Neural cell (in vitro differentiated cells): ENCODE measurements around the gene RUFY2. TPM values are rescaled to one million over a fixed set of nuclear protein-coding genes. Genes with fewer than 3 reads are reported as not detected.

Source experiments
- H2AFZ ChIP-seq: fragments of 200-600, 300-800 bp; sonication (generic), shearing (Covaris generic); 2 replicates; pipeline ENCODE4 v1.6.0; 2014; ENCODE audit warnings: low read depth, mild to moderate bottlenecking, antibody characterized with exemption, low read length, moderate library complexity
- H3F3A ChIP-seq: fragments of 200-600 bp; shearing (Covaris generic); 2 replicates; pipeline ENCODE4 v1.6.1; 2016; ENCODE audit warnings: mild to moderate bottlenecking, moderate library complexity, mixed read lengths, antibody characterized with exemption, low read length; ENCODE audit not compliant: insufficient read depth, poor library complexity, severe bottlenecking
- H3K27ac ChIP-seq: fragments of 200-600, 300-800 bp; sonication (generic), shearing (Covaris generic); 2 replicates; pipeline ENCODE4 v1.5.1; 2014; ENCODE audit warnings: mild to moderate bottlenecking, low read length, moderate library complexity
- H3K27me3 ChIP-seq: fragments of 300-800, 200-600 bp; sonication (generic), shearing (Covaris generic); 2 replicates; pipeline ENCODE4 v1.6.0; 2014; ENCODE audit warnings: mild to moderate bottlenecking, low read depth, low read length, moderate library complexity; ENCODE audit not compliant: insufficient read depth
- H3K36me3 ChIP-seq: fragments of 300-800, 200-600 bp; sonication (generic), shearing (Covaris generic); 2 replicates; pipeline ENCODE4 v1.5.1; 2014; ENCODE audit warnings: mild to moderate bottlenecking, antibody characterized with exemption, low read length, moderate library complexity; ENCODE audit not compliant: insufficient read depth
- H3K4me2 ChIP-seq: fragments of 300-800, 200-600 bp; sonication (generic), shearing (Covaris generic); 2 replicates; pipeline ENCODE4 v1.6.0; 2014; ENCODE audit warnings: mild to moderate bottlenecking, low read length
- H3K4me3 ChIP-seq: fragments of 300-800, 200-600 bp; sonication (generic), shearing (Covaris generic); 2 replicates; pipeline ENCODE4 v1.5.1; 2014; ENCODE audit warnings: mild to moderate bottlenecking, low read length, moderate library complexity
- H3K79me2 ChIP-seq: fragments of 200-600 bp; shearing (Covaris generic); replicated peaks from 2 replicates; pipeline ENCODE4 v1.6.0; 2014; ENCODE audit warnings: mild to moderate bottlenecking, low read length, moderate library complexity; ENCODE audit not compliant: insufficient read depth
- H3K9ac ChIP-seq: fragments of 300-800, 200-600 bp; sonication (generic), shearing (Covaris generic); 2 replicates; pipeline ENCODE4 v1.6.1; 2016; ENCODE audit warnings: mild to moderate bottlenecking, low read length, mixed read lengths
- H3K9me2 ChIP-seq: fragments of 200-600 bp; shearing (Covaris generic); 2 replicates; pipeline ENCODE4 v1.6.1; 2016; ENCODE audit warnings: mild to moderate bottlenecking, low read length, mixed read lengths; ENCODE audit not compliant: insufficient read depth
- H3K9me3 ChIP-seq: fragments of 200-600, 300-800 bp; sonication (generic), shearing (Covaris generic); 2 replicates; pipeline ENCODE4 v1.6.1; 2016; ENCODE audit warnings: mild to moderate bottlenecking, mixed run types, low read length, moderate library complexity, mixed read lengths
- H4K20me1 ChIP-seq: fragments of 200-600 bp; shearing (Covaris generic); 2 replicates; pipeline ENCODE4 v1.6.1; 2016; ENCODE audit warnings: mild to moderate bottlenecking, mixed run types; ENCODE audit not compliant: insufficient read depth
- CTCF ChIP-seq: fragments of 450-650 bp; IDR thresholded peaks from 2 replicates; pipeline ENCODE4 v1.5.1; 2014; ENCODE audit warnings: antibody characterized with exemption, mild to moderate bottlenecking, moderate library complexity; ENCODE audit not compliant: poor library complexity, severe bottlenecking
- EP300 ChIP-seq: fragments of 450-650 bp; conservative IDR thresholded peaks from 2 replicates; pipeline ENCODE4 v1.6.1; 2014; ENCODE audit warnings: antibody characterized with exemption, mild to moderate bottlenecking, moderate library complexity; ENCODE audit not compliant: poor library complexity, severe bottlenecking
- EZH2 ChIP-seq: fragments of 200-600, 300-800 bp; shearing (Covaris generic), sonication (generic); IDR thresholded peaks from 2 replicates; pipeline ENCODE4 v1.6.1; 2014; ENCODE audit warnings: antibody characterized with exemption, low read length, borderline replicate concordance, mild to moderate bottlenecking; ENCODE audit not compliant: insufficient read depth, poor library complexity, severe bottlenecking
- MXI1 ChIP-seq: fragments of 450-650 bp; conservative IDR thresholded peaks from 2 replicates; pipeline ENCODE4 v1.6.1; 2014; ENCODE audit warnings: antibody characterized with exemption, mild to moderate bottlenecking; ENCODE audit not compliant: poor library complexity, severe bottlenecking
- POLR2AphosphoS5 ChIP-seq: IDR thresholded peaks from 2 replicates; pipeline ENCODE4 v1.6.1; 2012
- RAD21 ChIP-seq: fragments of 450-650 bp; conservative IDR thresholded peaks from 2 replicates; pipeline ENCODE4 v1.6.1; 2014; ENCODE audit warnings: antibody characterized with exemption, mild to moderate bottlenecking, moderate library complexity
- SMC3 ChIP-seq: fragments of 450-650 bp; conservative IDR thresholded peaks from 2 replicates; pipeline ENCODE4 v1.6.1; 2014; ENCODE audit warnings: antibody characterized with exemption, mild to moderate bottlenecking, moderate library complexity; ENCODE audit not compliant: poor library complexity
- TAF1 ChIP-seq: IDR thresholded peaks from 2 replicates; pipeline ENCODE4 v1.6.1; 2012; ENCODE audit warnings: low read depth
- polyA plus RNA-seq: library from polyadenylated mRNA; depleted of rRNA; stranded (reverse); fragments of >200 nt; gene quantifications from 2 replicates; pipeline ENCODE4 v1.2.3, GENCODE V29; 2014
- TF ChIP-seq, protein P1 (sequence below): IDR thresholded peaks from 2 replicates; pipeline ENCODE4 v1.6.1; 2012; ENCODE audit warnings: borderline replicate concordance

The RUFY2 gene
- polyA plus RNA-seq, 1 donor from 2014 or later = 168 TPM

DNA sequence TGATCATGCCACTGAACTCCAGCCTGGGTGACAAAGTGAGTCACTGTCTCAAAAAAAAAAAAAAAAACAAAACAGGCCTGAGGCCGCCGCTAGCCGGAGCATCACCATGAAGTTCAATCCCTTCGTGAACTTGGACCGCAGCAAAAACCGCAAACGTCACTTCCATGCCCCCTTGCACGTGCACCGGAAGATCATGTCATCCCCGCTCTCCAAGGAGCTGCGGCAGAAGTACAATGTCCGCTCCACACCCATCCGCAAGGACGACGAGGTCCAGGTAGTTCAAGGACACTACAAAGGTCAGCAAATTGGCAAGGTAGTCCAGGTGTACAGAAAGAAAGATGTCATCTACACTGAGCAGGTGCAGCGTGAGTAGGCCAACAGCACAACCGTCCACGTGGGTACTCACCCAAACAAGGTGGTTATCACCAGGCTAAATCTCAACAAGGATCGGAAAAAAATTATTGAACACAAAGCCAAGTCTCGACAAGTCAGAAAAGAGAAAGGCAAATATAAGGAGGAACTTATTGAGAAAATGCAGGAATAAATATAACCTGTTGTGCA lies 17.5 kb upstream of the RUFY2 start (continued):
- TF ChIP-seq EZH2 = no peak
- no peak for TF ChIP-seq TAF1
- TF ChIP-seq EP300 = no peak

- Histone ChIP-seq H3K9me2 (no peaks in the 10 kb centered on the region), H3K27me3 (no peaks in the 10 kb centered on the region), H3F3A (no peaks in the 10 kb centered on the region), H3K4me3 (no peak overlapping the region), H2AFZ (no peak overlapping the region), H4K20me1 (no peaks in the 10 kb centered on the region), H3K79me2 (no peaks in the 10 kb centered on the region), H3K9ac (no peak overlapping the region), H3K4me2 (no peak overlapping the region), H3K27ac (no peak overlapping the region), H3K36me3 (no peaks in the 10 kb centered on the region), H3K9me3 (no peaks in the 10 kb centered on the region)
- TF ChIP-seq, protein P1, sequence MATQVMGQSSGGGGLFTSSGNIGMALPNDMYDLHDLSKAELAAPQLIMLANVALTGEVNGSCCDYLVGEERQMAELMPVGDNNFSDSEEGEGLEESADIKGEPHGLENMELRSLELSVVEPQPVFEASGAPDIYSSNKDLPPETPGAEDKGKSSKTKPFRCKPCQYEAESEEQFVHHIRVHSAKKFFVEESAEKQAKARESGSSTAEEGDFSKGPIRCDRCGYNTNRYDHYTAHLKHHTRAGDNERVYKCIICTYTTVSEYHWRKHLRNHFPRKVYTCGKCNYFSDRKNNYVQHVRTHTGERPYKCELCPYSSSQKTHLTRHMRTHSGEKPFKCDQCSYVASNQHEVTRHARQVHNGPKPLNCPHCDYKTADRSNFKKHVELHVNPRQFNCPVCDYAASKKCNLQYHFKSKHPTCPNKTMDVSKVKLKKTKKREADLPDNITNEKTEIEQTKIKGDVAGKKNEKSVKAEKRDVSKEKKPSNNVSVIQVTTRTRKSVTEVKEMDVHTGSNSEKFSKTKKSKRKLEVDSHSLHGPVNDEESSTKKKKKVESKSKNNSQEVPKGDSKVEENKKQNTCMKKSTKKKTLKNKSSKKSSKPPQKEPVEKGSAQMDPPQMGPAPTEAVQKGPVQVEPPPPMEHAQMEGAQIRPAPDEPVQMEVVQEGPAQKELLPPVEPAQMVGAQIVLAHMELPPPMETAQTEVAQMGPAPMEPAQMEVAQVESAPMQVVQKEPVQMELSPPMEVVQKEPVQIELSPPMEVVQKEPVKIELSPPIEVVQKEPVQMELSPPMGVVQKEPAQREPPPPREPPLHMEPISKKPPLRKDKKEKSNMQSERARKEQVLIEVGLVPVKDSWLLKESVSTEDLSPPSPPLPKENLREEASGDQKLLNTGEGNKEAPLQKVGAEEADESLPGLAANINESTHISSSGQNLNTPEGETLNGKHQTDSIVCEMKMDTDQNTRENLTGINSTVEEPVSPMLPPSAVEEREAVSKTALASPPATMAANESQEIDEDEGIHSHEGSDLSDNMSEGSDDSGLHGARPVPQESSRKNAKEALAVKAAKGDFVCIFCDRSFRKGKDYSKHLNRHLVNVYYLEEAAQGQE = no peak
- TF ChIP-seq RAD21 (no peak), MXI1 (no peak), TAF1 (no peak), CTCF (no peak), EP300 (no peak), SMC3 (no peak), EZH2 (no peak), POLR2AphosphoS5 (no peak)
These were observed 16.4 kb upstream of the RUFY2 start for GRCh38 chr10:68423522-68423921.

GRCh38 chr10:68419376-68419775 lies 12.3 kb upstream of the RUFY2 start:
- H3K9ac ChIP-seq = no peak overlapping the region
- H2AFZ ChIP-seq = no peak overlapping the region
- no peaks in the 10 kb centered on the region for H3F3A ChIP-seq
- H3K27me3 ChIP-seq = no peaks in the 10 kb centered on the region
- no peak overlapping the region for H3K27ac ChIP-seq
- no peaks in the 10 kb centered on the region for H3K9me3 ChIP-seq
- no peak overlapping the region for H3K4me2 ChIP-seq
- no peaks in the 10 kb centered on the region for H3K36me3 ChIP-seq
- no peaks in the 10 kb centered on the region for H3K9me2 ChIP-seq
- H4K20me1 ChIP-seq = no peaks in the 10 kb centered on the region
- no peak overlapping the region for H3K4me3 ChIP-seq
- no peaks in the 10 kb centered on the region for H3K79me2 ChIP-seq
- TF ChIP-seq TAF1 = no peak
- no peak for TF ChIP-seq POLR2AphosphoS5
- TF ChIP-seq RAD21 = no peak
- no peak for TF ChIP-seq MXI1
- TF ChIP-seq, protein P1 = no peak
- TF ChIP-seq SMC3 = no peak
- no peak for TF ChIP-seq CTCF
- no peak for TF ChIP-seq EP300
- TF ChIP-seq EZH2 = no peak
